Activated CD4-positive, alpha-beta T cell treated with anti-CD3 and anti-CD28 coated beads, Interleukin-2, amount 50 U/mL, for 16 hours (primary cell): ENCODE results near the gene OR52L1.

Source experiments
- DNase-seq: peaks from one replicate; pipeline ENCODE4 v3.0.0-alpha.2; 2020

Gene OR52L1

DNA sequence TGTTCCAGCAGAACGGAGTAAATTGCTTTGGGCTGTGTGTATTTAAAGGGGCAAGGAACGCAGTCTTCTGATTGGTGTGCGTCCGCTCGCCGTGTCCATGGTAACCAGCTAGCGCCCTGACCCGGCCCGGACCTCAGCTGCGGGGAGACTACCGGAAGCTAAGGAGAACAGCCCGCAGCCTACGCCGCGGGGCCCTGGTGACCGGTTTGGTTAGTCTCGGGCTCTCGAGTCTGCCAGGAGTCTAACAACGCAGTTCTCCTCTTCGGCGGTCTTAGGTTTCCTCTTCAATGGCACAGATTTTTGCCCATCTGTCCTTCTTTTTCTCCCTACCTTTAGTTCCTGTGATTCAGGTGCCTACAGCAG, 48.2 kb downstream of the OR52L1 start:
- DNase-seq: no peak

- no peak for DNase-seq
Observed at GRCh38 chr11:5937868-5938602, 48.8 kb downstream of the OR52L1 start.
